Activated gamma-delta T cell treated with anti-CD3 and anti-CD28 coated beads, Interleukin-2, amount 50 U/mL, for 16 hours (primary cell): ENCODE data around the gene RTRAF.

Source experiments
- DNase-seq: peaks from one replicate; pipeline ENCODE4 v3.0.0-alpha.2; 2020; ENCODE audit warnings: low read depth

The RTRAF gene

DNA sequence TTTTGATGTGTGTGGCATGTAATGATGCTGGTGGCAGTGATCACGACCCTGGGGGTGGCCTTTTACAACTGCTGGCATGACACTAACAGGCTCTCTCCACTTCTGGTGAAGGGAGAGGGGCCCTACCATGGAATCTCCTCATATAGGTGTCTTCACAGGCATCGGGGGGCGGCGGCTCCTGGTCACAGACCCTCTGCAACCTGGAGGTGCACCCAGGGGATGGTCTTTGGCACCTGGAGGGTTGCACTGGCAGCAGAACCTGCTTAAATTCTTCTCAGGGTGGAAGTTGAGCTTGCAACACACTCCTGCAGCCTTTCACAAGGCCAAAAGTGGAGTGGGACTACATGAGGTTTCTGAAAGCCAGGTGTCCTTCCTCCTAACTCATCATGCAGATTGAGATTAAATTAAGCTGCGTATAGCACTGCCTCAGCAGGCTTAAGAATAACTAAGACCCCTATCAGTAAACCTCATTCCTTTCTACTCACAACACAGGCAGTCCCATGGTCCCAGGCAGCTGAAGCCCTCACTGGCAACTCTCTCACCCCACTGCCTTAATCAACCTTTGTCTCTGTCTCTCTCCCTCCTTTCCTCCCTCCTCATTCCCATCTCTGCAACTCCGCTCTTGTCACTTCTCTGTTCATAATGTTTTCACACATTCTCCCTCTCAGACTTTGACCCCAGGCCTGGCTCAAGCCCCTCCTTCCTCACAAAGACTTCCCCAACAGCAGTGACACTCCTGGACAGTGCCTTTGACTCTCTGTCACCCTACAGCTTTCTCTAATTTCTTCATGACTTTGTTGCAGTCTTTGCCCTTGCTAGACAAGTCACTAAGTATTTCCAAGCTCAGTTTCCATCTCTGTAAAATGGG lies 60.6 kb downstream of the RTRAF start:
- no peak for DNase-seq

DNA sequence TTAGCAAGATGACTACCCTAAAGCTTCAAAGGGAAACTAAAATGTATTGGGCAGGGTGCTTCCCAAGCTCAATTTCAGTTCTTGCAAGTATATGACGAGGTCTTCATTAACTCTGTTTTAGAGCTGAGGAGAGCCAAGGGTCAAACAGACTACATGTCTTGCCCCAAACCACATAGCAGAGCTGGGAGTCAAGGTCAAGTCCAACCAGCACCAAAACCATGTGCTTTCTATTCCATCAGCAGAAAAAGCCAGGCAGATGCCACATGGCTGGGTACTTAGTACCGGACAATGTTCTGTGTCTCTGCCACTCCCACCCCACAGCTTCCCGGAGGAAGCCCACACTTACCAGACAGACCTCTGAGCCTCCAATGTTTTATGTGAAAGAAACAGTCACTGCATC lies 61.9 kb downstream of the RTRAF start:
- no peak for DNase-seq

DNA sequence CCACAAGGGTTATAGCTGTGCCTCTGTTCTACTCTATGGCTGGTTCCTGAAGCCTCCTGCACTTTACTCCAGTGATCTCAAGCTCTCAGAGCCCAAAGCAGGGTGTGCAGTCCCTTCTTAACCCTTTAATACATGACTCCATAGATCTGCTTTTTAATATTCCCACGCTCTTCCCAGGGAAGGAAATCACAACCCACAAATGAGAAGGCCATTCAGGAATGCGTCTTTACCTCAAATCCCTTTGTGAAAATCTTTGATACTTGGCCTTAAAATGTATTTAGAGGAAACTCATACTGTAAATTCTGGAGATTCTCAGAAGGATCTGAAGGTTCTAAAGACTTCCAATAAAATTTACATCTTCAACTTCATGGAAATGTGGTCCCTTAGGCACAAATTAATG lies 62.5 kb downstream of the RTRAF start:
- DNase-seq, result no peak

DNA sequence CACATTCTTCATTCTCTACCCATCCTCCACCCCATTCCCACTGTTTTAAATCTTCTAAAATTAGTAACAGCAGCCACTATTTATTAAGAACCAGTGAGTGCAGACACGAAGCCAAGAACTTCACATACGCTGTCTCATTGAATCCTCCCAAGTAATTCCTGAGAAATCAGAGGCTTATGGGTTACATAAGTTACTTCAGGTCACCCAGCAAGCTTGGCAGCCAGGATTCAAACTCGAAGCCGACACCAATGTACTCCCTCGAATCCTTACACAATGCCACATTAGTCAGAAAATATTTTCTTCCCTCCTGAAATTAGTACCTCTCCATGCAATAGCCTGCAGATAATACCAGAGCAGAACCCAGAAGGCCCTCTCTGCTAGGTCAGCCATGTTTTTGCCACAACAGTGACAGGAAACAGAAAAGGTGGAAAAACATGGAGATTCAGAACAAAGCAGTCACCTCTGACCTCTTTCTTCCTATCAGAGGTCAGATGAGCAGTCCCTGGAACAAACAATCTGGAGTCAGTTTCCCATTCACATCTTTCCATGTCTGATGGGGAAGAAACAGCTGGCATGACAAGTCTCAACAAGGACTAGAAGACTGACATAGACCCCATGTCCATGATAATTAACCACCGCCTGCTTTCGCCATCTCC lies 63.1 kb downstream of the RTRAF start:
- no peak for DNase-seq

DNA sequence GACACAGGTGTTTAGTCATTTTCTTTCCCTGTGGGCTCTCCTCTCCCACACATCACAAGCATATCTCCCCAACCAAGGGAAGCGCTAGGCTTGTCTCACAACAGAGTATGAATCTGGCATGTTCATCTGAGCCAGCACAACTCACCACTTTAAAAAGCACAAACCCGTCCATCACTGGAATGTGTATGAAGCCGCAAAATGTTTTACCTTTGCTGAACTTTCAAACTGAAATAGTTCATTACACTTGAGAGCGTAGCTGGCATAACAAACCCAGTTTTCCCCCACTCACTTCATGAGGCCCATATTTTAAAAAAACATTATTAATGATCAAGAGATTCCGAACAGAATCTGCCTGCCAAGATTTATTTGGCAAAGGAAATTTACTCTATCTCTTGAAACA lies 63.7 kb downstream of the RTRAF start:
- DNase-seq, result no peak

DNA sequence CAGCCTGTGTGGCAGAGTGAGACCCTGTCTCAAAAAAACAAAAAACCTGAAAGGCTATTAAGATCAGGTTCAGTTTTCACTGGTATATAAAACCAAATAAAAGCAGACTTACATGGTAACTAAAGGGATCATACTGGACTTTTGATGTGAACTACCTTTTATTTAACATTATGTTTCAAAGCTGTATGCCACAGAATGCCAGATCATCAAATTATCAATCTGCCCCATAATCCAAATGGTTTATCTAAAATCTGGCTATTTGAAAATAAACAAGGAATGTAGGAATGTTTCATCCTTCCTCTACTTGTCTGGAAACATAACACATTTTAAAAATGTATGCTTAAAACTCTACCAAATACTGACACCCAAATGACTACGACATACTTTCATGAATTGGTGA lies 65.3 kb downstream of the RTRAF start:
- no peak for DNase-seq

DNA sequence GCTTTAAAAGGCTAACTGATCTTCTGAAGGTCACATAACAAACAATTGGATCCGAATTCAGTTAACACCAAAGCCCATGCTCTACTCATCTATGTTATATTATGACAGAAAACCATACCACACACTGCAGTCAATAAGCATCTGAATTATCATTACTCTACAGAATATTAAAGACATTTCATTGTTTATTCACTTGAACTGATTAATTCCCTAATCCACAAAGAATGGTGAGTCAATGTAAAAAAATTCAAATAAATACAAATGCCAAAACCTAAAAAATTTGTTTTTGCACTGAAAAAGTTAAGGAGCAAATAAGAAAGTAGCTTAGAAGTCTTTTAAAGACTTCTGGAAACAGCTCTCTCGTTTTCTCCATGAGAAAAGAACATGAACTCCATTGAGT lies 65.8 kb downstream of the RTRAF start:
- DNase-seq, result no peak

DNA sequence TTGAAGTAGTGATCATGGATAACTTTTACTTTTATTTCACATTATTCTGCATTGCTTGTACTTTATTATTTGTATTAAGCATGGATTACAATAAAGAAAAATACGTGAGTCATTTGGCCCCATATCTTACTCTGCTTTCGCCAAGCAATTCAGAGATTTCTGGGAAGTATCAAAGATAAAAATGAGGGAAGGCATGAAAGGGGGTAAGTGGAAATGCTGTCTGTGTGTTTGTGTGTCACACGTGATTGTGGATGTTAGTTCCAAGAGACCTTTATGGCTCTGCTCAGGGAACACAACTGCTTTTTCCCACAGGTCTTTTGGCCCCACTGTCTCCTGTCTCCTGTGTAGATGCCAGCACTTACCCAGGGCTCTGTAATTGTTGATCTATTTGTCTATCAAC lies 69.0 kb downstream of the RTRAF start:
- no peak for DNase-seq

DNA sequence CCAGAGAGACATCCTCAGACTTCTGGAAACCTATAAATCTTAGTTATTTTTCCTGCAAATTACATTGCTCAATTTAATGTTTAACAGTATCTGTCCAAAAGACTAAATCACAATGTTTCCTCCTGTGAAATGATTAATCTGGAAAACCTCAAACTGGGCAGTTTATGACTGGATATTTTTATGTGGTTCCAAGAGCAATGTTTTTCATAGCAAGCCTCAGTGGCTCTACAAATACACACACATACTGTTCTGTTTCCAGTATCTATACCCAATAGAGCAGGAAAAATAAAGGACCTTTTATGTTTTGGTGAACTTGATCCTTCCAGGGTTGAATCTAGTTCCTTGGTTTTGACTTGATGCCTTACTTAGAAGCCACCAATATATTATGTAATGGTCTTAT lies 70.3 kb downstream of the RTRAF start:
- no peak for DNase-seq

DNA sequence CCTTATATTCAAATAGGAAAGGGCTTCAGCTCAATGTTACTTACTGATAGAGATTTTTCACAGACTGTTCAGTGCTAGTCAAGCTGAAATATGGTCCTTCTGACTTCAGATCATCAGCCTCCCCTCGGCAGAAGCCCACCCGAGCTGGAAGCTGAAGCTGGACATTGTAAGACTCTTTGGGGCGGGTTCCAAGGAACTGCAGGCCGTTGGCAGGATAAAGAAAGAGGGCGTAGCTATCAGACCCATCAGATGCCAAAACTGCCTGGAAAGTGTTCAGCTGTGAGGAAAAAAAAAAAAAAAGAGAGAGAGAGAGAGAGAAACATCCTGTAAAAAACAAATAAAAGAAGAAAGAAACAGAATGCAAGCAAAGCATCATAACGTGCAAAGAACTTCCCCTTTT lies 70.7 kb downstream of the RTRAF start:
- no peak for DNase-seq
